Nasal cavity respiratory epithelium epithelial cell of viscerocranial mucosa (primary cell): ENCODE data around the gene QRSL1. TPM values are rescaled to one million over a fixed set of nuclear protein-coding genes. Genes with fewer than 3 reads are reported as not detected.

Experiments
- total RNA-seq: library from RNA; depleted of rRNA; stranded (reverse); fragments of >200 nt; gene quantifications from 2 replicates; pipeline ENCODE4 v1.2.3, GENCODE V29; 2014

QRSL1 gene, protein sequence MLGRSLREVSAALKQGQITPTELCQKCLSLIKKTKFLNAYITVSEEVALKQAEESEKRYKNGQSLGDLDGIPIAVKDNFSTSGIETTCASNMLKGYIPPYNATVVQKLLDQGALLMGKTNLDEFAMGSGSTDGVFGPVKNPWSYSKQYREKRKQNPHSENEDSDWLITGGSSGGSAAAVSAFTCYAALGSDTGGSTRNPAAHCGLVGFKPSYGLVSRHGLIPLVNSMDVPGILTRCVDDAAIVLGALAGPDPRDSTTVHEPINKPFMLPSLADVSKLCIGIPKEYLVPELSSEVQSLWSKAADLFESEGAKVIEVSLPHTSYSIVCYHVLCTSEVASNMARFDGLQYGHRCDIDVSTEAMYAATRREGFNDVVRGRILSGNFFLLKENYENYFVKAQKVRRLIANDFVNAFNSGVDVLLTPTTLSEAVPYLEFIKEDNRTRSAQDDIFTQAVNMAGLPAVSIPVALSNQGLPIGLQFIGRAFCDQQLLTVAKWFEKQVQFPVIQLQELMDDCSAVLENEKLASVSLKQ
- 20.8 and 28.0 TPM in 2 replicates for total RNA-seq

DNA sequence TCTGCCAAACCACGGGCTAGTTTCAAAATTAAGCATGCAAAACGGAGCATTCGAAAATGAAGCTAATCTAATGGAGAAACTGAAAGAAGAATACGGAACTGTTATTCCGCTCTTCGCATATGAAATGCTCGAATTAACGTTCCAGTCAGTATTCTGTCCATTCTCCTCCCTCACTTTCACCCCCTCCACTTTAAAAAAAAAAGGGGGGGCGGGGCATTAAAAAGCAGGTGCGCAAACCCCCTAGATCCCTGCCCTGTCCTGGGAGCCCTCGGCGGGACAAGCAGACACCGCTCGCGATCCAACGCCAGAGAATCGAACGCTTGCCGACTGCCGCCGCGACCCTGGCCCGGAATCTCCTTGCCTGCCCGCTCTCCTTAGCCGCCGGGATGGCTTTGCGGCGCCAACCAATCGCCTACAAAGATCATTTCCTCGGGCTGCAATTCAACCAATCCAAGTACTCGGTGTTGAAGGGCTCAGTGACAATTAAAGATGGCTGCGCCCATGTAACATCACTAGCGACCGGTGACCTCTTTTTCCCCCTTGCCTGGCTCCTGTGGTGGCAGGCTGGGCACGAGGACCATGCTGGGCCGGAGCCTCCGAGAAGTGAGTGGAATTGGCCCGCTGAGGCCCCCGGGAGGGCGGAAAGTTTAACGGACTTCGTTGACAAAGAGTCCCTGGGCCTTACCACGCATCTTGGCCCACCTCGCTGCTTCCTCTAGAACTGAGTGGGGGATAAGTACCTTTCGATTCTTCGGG is at the start of gene QRSL1, which contains the start of gene RTN4IP1:
Gene QRSL1 (plus strand): TSS at position 476 of the 756 bp plus-strand sequence. CDS start 104 bp downstream, at position 580.
Gene RTN4IP1 (minus strand): TSS at position 396 of the 756 bp plus-strand sequence. CDS start 477 bp downstream, outside the sequence.

Other genes with a start within 250 kb of the QRSL1 start
- gene RTN4IP1, start 80 bp upstream of the QRSL1 start, total RNA-seq: 8.2 and 8.3 TPM in 2 replicates